ENCODE results near the gene NT5DC1.

The NT5DC1 gene

GRCh38 chr6:116111552-116112528 lies 11.2 kb downstream of the NT5DC1 start:
- Histone ChIP-seq H3K9ac (ENCODE audit: low read depth, low read length) (no peak overlapping the region), H3K4me3 (ENCODE audit: low read length) (no peak overlapping the region), H3K36me3 (ENCODE audit: insufficient read depth, low read length) (peaks cover 87% of the 10 kb centered on the region), H3K4me1 (ENCODE audit: insufficient read depth, low read length) (peaks cover 25% of the 10 kb centered on the region), H3K27me3 (ENCODE audit: insufficient read depth, low read length) (no peaks in the 10 kb centered on the region), H3K27ac (ENCODE audit: low read depth, low read length) (no peak overlapping the region), H3K9me3 (ENCODE audit: insufficient read depth, low read depth, low read length) (no peaks in the 10 kb centered on the region)
- WGBS = 52% methylated on average over 4 of the region's 5 CpGs

- no peaks in the 10 kb centered on the region for H3K27me3 ChIP-seq (ENCODE audit: insufficient read depth, low read length)
- H3K27ac ChIP-seq (ENCODE audit: low read depth, low read length) = no peak overlapping the region
- no peak overlapping the region for H3K9ac ChIP-seq (ENCODE audit: low read depth, low read length)
- 86% methylated on average over 2 of the region's 2 CpGs for WGBS
- no peak overlapping the region for H3K4me3 ChIP-seq (ENCODE audit: low read length)
- no peaks in the 10 kb centered on the region for H3K9me3 ChIP-seq (ENCODE audit: insufficient read depth, low read depth, low read length)
- H3K4me1 ChIP-seq (ENCODE audit: insufficient read depth, low read length) = peaks cover 14% of the 10 kb centered on the region
- H3K36me3 ChIP-seq (ENCODE audit: insufficient read depth, low read length) = peaks cover 99% of the 10 kb centered on the region
Observed at GRCh38 chr6:116113386-116113785, 12.7 kb downstream of the NT5DC1 start.

- H3K27ac ChIP-seq (ENCODE audit: low read depth, low read length) = no peak overlapping the region
- peaks cover 94% of the 10 kb centered on the region for H3K36me3 ChIP-seq (ENCODE audit: insufficient read depth, low read length)
- no peak overlapping the region for H3K4me3 ChIP-seq (ENCODE audit: low read length)
- H3K27me3 ChIP-seq (ENCODE audit: insufficient read depth, low read length) = no peaks in the 10 kb centered on the region
- H3K9ac ChIP-seq (ENCODE audit: low read depth, low read length) = no peak overlapping the region
- WGBS = no CpG with 5 or more reads among the region's 2 CpGs
- no peaks in the 10 kb centered on the region for H3K4me1 ChIP-seq (ENCODE audit: insufficient read depth, low read length)
- no peaks in the 10 kb centered on the region for H3K9me3 ChIP-seq (ENCODE audit: insufficient read depth, low read depth, low read length)
Observed at GRCh38 chr6:116115781-116116180, 15.1 kb downstream of the NT5DC1 start.

- H3K36me3 ChIP-seq (ENCODE audit: insufficient read depth, low read length) = peaks cover 67% of the 10 kb centered on the region
- no peaks in the 10 kb centered on the region for H3K9me3 ChIP-seq (ENCODE audit: insufficient read depth, low read depth, low read length)
- H3K27ac ChIP-seq (ENCODE audit: low read depth, low read length) = no peak overlapping the region
Observed at GRCh38 chr6:116118608-116119007, 18.0 kb downstream of the NT5DC1 start.

GRCh38 chr6:116120430-116120829 lies 19.8 kb downstream of the NT5DC1 start:
- H3K27me3 ChIP-seq (ENCODE audit: insufficient read depth, low read length) = no peaks in the 10 kb centered on the region
- 94% methylated on average over 3 of the region's 3 CpGs for WGBS
- H3K9me3 ChIP-seq (ENCODE audit: insufficient read depth, low read depth, low read length) = no peaks in the 10 kb centered on the region
- no peak overlapping the region for H3K27ac ChIP-seq (ENCODE audit: low read depth, low read length)
- H3K9ac ChIP-seq (ENCODE audit: low read depth, low read length) = no peak overlapping the region
- peaks cover 49% of the 10 kb centered on the region for H3K36me3 ChIP-seq (ENCODE audit: insufficient read depth, low read length)
- H3K4me1 ChIP-seq (ENCODE audit: insufficient read depth, low read length) = no peaks in the 10 kb centered on the region
- no peak overlapping the region for H3K4me3 ChIP-seq (ENCODE audit: low read length)

More at GRCh38 chr6:116118608-116119007, 18.0 kb downstream of the NT5DC1 start:
- Histone ChIP-seq H3K4me1 (ENCODE audit: insufficient read depth, low read length) (no peaks in the 10 kb centered on the region), H3K9ac (ENCODE audit: low read depth, low read length) (no peak overlapping the region), H3K27me3 (ENCODE audit: insufficient read depth, low read length) (no peaks in the 10 kb centered on the region), H3K4me3 (ENCODE audit: low read length) (no peak overlapping the region)

GRCh38 chr6:116126032-116126431 lies 25.4 kb downstream of the NT5DC1 start, which contains the start of gene COL10A1:
TSS of gene COL10A1 (minus strand) at chr6:116126132. CDS start at chr6:116125492, 640 bp downstream.
- Histone ChIP-seq H3K27me3 (ENCODE audit: insufficient read depth, low read length) (no peaks in the 10 kb centered on the region), H3K4me3 (ENCODE audit: low read length) (no peak within 1 kb of the TSS), H3K36me3 (ENCODE audit: insufficient read depth, low read length) (no peaks in the 10 kb centered on the region), H3K9me3 (ENCODE audit: insufficient read depth, low read depth, low read length) (no peaks in the 10 kb centered on the region), H3K9ac (ENCODE audit: low read depth, low read length) (no peak within 1 kb of the TSS), H3K27ac (ENCODE audit: low read depth, low read length) (no peak within 1 kb of the TSS), H3K4me1 (ENCODE audit: insufficient read depth, low read length) (no peaks in the 10 kb centered on the region)
- over 99% methylated on average over 3 of the region's 6 CpGs for WGBS

- Histone ChIP-seq H3K4me3 (ENCODE audit: low read length) (no peak overlapping the region), H3K27me3 (ENCODE audit: insufficient read depth, low read length) (no peaks in the 10 kb centered on the region), H3K36me3 (ENCODE audit: insufficient read depth, low read length) (no peaks in the 10 kb centered on the region), H3K4me1 (ENCODE audit: insufficient read depth, low read length) (peaks cover 3% of the 10 kb centered on the region; the same call in 1 of the 2 replicates), H3K27ac (ENCODE audit: low read depth, low read length) (no peak overlapping the region), H3K9me3 (ENCODE audit: insufficient read depth, low read depth, low read length) (no peaks in the 10 kb centered on the region), H3K9ac (ENCODE audit: low read depth, low read length) (no peak overlapping the region)
- 95% methylated on average over 2 of the region's 2 CpGs for WGBS
Observed at GRCh38 chr6:116127771-116128493, 27.3 kb downstream of the NT5DC1 start.

- Histone ChIP-seq H3K4me3 (ENCODE audit: low read length) (no peak overlapping the region), H3K9me3 (ENCODE audit: insufficient read depth, low read depth, low read length) (no peaks in the 10 kb centered on the region), H3K27ac (ENCODE audit: low read depth, low read length) (no peak overlapping the region), H3K36me3 (ENCODE audit: insufficient read depth, low read length) (no peaks in the 10 kb centered on the region), H3K27me3 (ENCODE audit: insufficient read depth, low read length) (no peaks in the 10 kb centered on the region), H3K9ac (ENCODE audit: low read depth, low read length) (no peak overlapping the region), H3K4me1 (ENCODE audit: insufficient read depth, low read length) (peaks cover 12% of the 10 kb centered on the region; the same call in 1 of the 2 replicates)
- WGBS = 78% methylated on average over 3 of the region's 3 CpGs
Observed at GRCh38 chr6:116133453-116133852, 32.8 kb downstream of the NT5DC1 start.

GRCh38 chr6:116136373-116136772 lies 35.7 kb downstream of the NT5DC1 start:
- H3K4me3 ChIP-seq (ENCODE audit: low read length) = no peak overlapping the region
- no peaks in the 10 kb centered on the region for H3K27me3 ChIP-seq (ENCODE audit: insufficient read depth, low read length)
- H3K9ac ChIP-seq (ENCODE audit: low read depth, low read length) = no peak overlapping the region
- no peaks in the 10 kb centered on the region for H3K9me3 ChIP-seq (ENCODE audit: insufficient read depth, low read depth, low read length)
- no peak overlapping the region for H3K27ac ChIP-seq (ENCODE audit: low read depth, low read length)
- H3K36me3 ChIP-seq (ENCODE audit: insufficient read depth, low read length) = no peaks in the 10 kb centered on the region
- peaks cover 12% of the 10 kb centered on the region; the same call in 1 of the 2 replicates for H3K4me1 ChIP-seq (ENCODE audit: insufficient read depth, low read length)
- no CpG with 5 or more reads among the region's 1 CpG for WGBS

GRCh38 chr6:116136933-116137340 lies 36.3 kb downstream of the NT5DC1 start:
- no peak overlapping the region for H3K9ac ChIP-seq (ENCODE audit: low read depth, low read length)
- no peak overlapping the region for H3K4me3 ChIP-seq (ENCODE audit: low read length)
- H3K4me1 ChIP-seq (ENCODE audit: insufficient read depth, low read length) = peaks cover 12% of the 10 kb centered on the region; the same call in 1 of the 2 replicates
- H3K9me3 ChIP-seq (ENCODE audit: insufficient read depth, low read depth, low read length) = no peaks in the 10 kb centered on the region
- no peak overlapping the region for H3K27ac ChIP-seq (ENCODE audit: low read depth, low read length)
- no peaks in the 10 kb centered on the region for H3K36me3 ChIP-seq (ENCODE audit: insufficient read depth, low read length)
- no peaks in the 10 kb centered on the region for H3K27me3 ChIP-seq (ENCODE audit: insufficient read depth, low read length)
- WGBS = 91% methylated on average over 5 of the region's 5 CpGs

- WGBS = 79% methylated on average over 4 of the region's 4 CpGs
- Histone ChIP-seq H3K4me1 (ENCODE audit: insufficient read depth, low read length) (no peaks in the 10 kb centered on the region), H3K27ac (ENCODE audit: low read depth, low read length) (no peak overlapping the region)
Observed at GRCh38 chr6:116139917-116140316, 39.3 kb downstream of the NT5DC1 start.

More at GRCh38 chr6:116139917-116140316, 39.3 kb downstream of the NT5DC1 start:
- H3K27me3 ChIP-seq (ENCODE audit: insufficient read depth, low read length) = no peaks in the 10 kb centered on the region
- H3K9me3 ChIP-seq (ENCODE audit: insufficient read depth, low read depth, low read length) = no peaks in the 10 kb centered on the region
- H3K9ac ChIP-seq (ENCODE audit: low read depth, low read length) = no peak overlapping the region
- H3K36me3 ChIP-seq (ENCODE audit: insufficient read depth, low read length) = no peaks in the 10 kb centered on the region
- no peak overlapping the region for H3K4me3 ChIP-seq (ENCODE audit: low read length)
